Trophoblast cell (in vitro differentiated cells and primary cell): Measurements from ENCODE around the gene CSRP1.

Experiments
- DNase-seq, 2 donors: peaks; one replicate each; pipeline ENCODE4 v3.0.0-alpha.2; 2016
- H2AFZ ChIP-seq: 2 replicates; pipeline ENCODE4 v1.6.1; 2013; ENCODE audit warnings: low read length, moderate library complexity, mild to moderate bottlenecking; ENCODE audit not compliant: insufficient read depth, poor library complexity
- H2AK5ac ChIP-seq: 2 replicates; pipeline ENCODE4 v1.6.1; 2013; ENCODE audit warnings: mild to moderate bottlenecking, low read length
- H2BK120ac ChIP-seq: 2 replicates; pipeline ENCODE4 v1.6.1; 2013; ENCODE audit warnings: low read length, mild to moderate bottlenecking, moderate library complexity; ENCODE audit not compliant: insufficient read depth, poor library complexity
- H2BK12ac ChIP-seq: 2 replicates; pipeline ENCODE4 v1.6.1; 2013; ENCODE audit warnings: mild to moderate bottlenecking, low read length, moderate library complexity
- H2BK5ac ChIP-seq: 2 replicates; pipeline ENCODE4 v1.6.1; 2013; ENCODE audit warnings: low read length, low read depth, moderate library complexity, mild to moderate bottlenecking; ENCODE audit not compliant: poor library complexity
- H3K14ac ChIP-seq: 2 replicates; pipeline ENCODE4 v1.6.1; 2013; ENCODE audit warnings: mild to moderate bottlenecking, low read length
- H3K18ac ChIP-seq: 2 replicates; pipeline ENCODE4 v1.6.1; 2013; ENCODE audit warnings: mild to moderate bottlenecking, low read length
- H3K23ac ChIP-seq: 2 replicates; pipeline ENCODE4 v1.6.1; 2013; ENCODE audit warnings: low read length
- H3K27ac ChIP-seq: 2 replicates; pipeline ENCODE4 v1.5.1; 2013; ENCODE audit warnings: low read depth, mild to moderate bottlenecking, inconsistent platforms, low read length, moderate library complexity
- H3K27me3 ChIP-seq: 2 replicates; pipeline ENCODE4 v1.6.1; 2013; ENCODE audit warnings: inconsistent platforms, mild to moderate bottlenecking, low read length, moderate library complexity; ENCODE audit not compliant: insufficient read depth
- H3K36me3 ChIP-seq, 2 experiments: 1 replicate in 1 of 2; 2 replicates in 1 of 2; pipeline ENCODE4 v1.6.1; 2013; ENCODE audit warnings: low read length in 2 of 2, mild to moderate bottlenecking in 2 of 2, moderate library complexity in 1 of 2; ENCODE audit not compliant: insufficient read depth in 2 of 2, control insufficient read depth in 1 of 2
- H3K4ac ChIP-seq: 2 replicates; pipeline ENCODE4 v1.6.1; 2013; ENCODE audit warnings: low read depth, mild to moderate bottlenecking, low read length, moderate library complexity
- H3K4me1 ChIP-seq, 2 experiments: 1 replicate in 1 of 2; 2 replicates in 1 of 2; pipeline ENCODE4 v1.6.1; 2013; ENCODE audit warnings: low read length in 2 of 2, mild to moderate bottlenecking in 2 of 2, moderate library complexity in 1 of 2; ENCODE audit not compliant: insufficient read depth in 2 of 2, control insufficient read depth in 1 of 2
- H3K4me2 ChIP-seq: 2 replicates; pipeline ENCODE4 v1.6.1; 2013; ENCODE audit warnings: inconsistent platforms, mild to moderate bottlenecking, low read length, moderate library complexity
- H3K4me3 ChIP-seq: 2 replicates; pipeline ENCODE4 v1.5.1; 2013; ENCODE audit warnings: mild to moderate bottlenecking, low read depth, low read length, inconsistent platforms
- H3K79me1 ChIP-seq: one replicate; pipeline ENCODE4 v1.6.1; 2013; ENCODE audit warnings: low read length
- H3K79me2 ChIP-seq: 2 replicates; pipeline ENCODE4 v1.6.1; 2013; ENCODE audit warnings: low read length, mild to moderate bottlenecking; ENCODE audit not compliant: control insufficient read depth, insufficient read depth, poor library complexity
- H3K9ac ChIP-seq: 2 replicates; pipeline ENCODE4 v1.6.1; 2013; ENCODE audit warnings: mild to moderate bottlenecking, low read length
- H3K9me3 ChIP-seq: 2 replicates; pipeline ENCODE4 v1.6.1; 2013; ENCODE audit warnings: low read depth, mild to moderate bottlenecking, control low read depth, inconsistent platforms, low read length; ENCODE audit not compliant: insufficient read depth
- H4K12ac ChIP-seq: 2 replicates; pipeline ENCODE4 v1.6.1; 2013; ENCODE audit warnings: low read depth, mild to moderate bottlenecking, low read length, moderate library complexity
- H4K8ac ChIP-seq: 2 replicates; pipeline ENCODE4 v1.6.1; 2013; ENCODE audit warnings: low read depth, mild to moderate bottlenecking, low read length, moderate library complexity
- H4K91ac ChIP-seq: one replicate; pipeline ENCODE4 v1.6.1; 2013; ENCODE audit warnings: low read depth, mild to moderate bottlenecking, low read length, moderate library complexity
- WGBS: extraction: QIAGEN DNeasy Blood & Tissue Kit; methylation state at CpG from one replicate; pipeline ENCODE4 v1.1.7; 2013; ENCODE audit warnings: missing lambda C conversion rate; ENCODE audit not compliant: insufficient read length, insufficient coverage; ENCODE audit errors: extremely low coverage; 5-methylcytosine and 5-hydroxymethylcytosine counted together

Gene CSRP1

DNA sequence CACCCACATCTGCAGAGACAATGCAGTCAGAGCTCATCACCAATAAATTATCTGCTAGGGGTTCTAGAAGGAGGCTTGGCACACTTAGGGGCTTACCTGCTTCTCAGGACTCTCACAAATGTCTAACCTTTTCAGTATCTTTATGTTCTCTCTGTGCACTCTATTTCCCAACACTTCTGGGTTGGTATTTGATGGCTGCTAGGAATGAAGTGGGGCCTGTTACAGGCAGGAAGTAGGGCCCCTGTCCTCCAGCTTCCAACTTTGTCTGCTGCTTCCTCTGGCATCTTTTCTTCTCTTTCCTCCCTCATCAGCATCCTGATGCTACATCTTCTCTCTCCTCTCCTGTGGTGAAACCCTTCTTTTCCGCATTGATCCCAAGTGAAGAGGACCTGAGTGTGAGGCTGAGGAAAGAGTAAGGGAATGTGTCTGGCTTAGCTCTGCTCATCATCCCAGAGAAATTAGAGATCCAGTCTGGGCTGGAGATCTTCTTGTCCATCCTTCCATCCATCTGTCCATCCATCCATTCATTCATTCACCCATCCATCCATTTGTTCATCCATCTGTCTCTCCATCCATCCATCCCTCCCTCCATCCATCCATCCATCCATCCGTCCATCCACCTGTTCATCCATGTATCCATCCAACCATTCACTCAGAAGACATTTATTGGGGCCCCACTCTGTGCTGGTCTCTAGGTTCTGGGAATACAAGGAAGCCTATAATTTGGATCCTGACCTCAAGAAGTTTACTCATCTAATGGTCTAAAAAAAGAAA lies 2.9 kb upstream of the CSRP1 start:
- Histone ChIP-seq H3K9me3 (no peaks in the 10 kb centered on the region), H3K4me1 (peaks cover 57 to 67% of the 10 kb centered on the region in 2 experiments), H3K23ac (no peak overlapping the region), H3K18ac (no peak overlapping the region), H3K79me1 (peaks cover 67% of the 10 kb centered on the region), H2AFZ (no peak overlapping the region), H2BK12ac (peak overlapping the region; percentile 29), H4K91ac (no peak overlapping the region), H2AK5ac (no peak overlapping the region), H3K4ac (no peak overlapping the region), H2BK120ac (peak overlapping the region; percentile 12), H3K4me3 (no peak overlapping the region), H3K4me2 (no peak overlapping the region), H3K9ac (no peak overlapping the region), H3K27me3 (no peaks in the 10 kb centered on the region), H3K79me2 (peaks cover 30% of the 10 kb centered on the region), H2BK5ac (peak overlapping the region; percentile 8), H3K27ac (no peak overlapping the region), H4K12ac (no peak overlapping the region), H3K14ac (no peak overlapping the region), H4K8ac (no peak overlapping the region), H3K36me3 (peaks cover 0 to 2% of the 10 kb centered on the region in 2 experiments)
- no CpG with 5 or more reads among the region's 2 CpGs for WGBS
- peak; percentile 46 to 82 for DNase-seq

DNA sequence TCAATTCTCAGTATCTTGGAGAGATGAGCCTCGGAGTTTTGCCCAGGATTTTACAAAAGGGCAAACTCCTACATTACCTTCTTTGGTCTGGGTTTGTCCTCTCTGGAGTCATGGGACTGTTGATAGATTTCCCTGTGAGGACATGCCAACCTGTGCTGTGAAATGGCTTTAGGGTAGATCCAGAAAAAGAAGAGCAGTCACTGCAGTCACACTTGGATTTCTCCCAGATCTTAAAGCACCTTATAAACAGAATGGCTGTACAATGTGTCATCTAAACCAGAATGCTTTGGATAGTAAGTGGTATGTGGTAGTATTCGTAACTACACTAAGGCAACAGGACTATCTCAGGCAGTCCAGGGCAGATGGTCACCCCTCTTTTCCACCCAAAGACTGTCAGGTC lies 1.9 kb upstream of the CSRP1 start:
- Histone ChIP-seq H3K4ac (no peak overlapping the region), H2AK5ac (no peak overlapping the region), H3K18ac (no peak overlapping the region), H4K12ac (no peak overlapping the region), H2BK5ac (no peak overlapping the region), H3K14ac (peak overlapping the region; percentile 12), H3K4me3 (no peak overlapping the region), H3K27me3 (no peaks in the 10 kb centered on the region), H3K4me2 (no peak overlapping the region), H3K9me3 (no peaks in the 10 kb centered on the region), H3K23ac (no peak overlapping the region), H3K36me3 (peaks cover 0 to 2% of the 10 kb centered on the region in 2 experiments), H3K79me1 (peaks cover 65% of the 10 kb centered on the region), H2AFZ (no peak overlapping the region), H3K27ac (no peak overlapping the region), H2BK120ac (peak overlapping the region; percentile 56), H3K9ac (no peak overlapping the region), H2BK12ac (peak overlapping the region; percentile 71), H4K8ac (no peak overlapping the region), H3K4me1 (peaks cover 51 to 59% of the 10 kb centered on the region in 2 experiments), H4K91ac (peak overlapping the region; percentile 69), H3K79me2 (peaks cover 29% of the 10 kb centered on the region)
- WGBS = no CpG with 5 or more reads among the region's 2 CpGs
- DNase-seq = peak in 1 of 2 donors; percentile 59

DNA sequence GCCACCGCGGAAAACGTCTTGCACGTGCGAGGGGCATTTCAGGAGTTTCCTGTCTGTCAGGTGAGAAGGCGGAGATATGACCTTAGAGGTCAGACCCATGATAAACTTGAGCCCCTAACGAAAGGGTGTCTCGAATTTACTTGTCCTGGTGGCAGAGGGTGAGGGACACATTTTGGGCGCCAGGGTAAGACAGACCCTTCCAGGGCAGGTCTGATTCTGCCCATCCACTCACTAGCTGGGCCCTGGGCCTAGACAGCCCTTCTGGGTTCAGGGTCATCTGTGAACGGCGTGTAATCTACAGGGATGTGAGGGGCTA lies 395 bp upstream of the CSRP1 start:
- Histone ChIP-seq H2AFZ (peak overlapping the region; percentile 20), H4K8ac (peak overlapping the region; percentile 93), H3K27ac (peak overlapping the region; percentile 84), H3K9me3 (no peaks in the 10 kb centered on the region), H3K4me1 (peaks cover 46 to 53% of the 10 kb centered on the region in 2 experiments), H3K4me2 (peak overlapping the region; percentile 85), H2AK5ac (peak overlapping the region; percentile 96), H3K27me3 (no peaks in the 10 kb centered on the region), H3K9ac (no peak overlapping the region), H3K4ac (peak overlapping the region; percentile 93), H3K14ac (peak overlapping the region; percentile 98), H3K23ac (no peak overlapping the region), H3K36me3 (peaks cover 0 to 4% of the 10 kb centered on the region in 2 experiments), H4K91ac (peak overlapping the region; percentile 94), H3K79me2 (peaks cover 32% of the 10 kb centered on the region), H2BK5ac (peak overlapping the region; percentile 97), H3K79me1 (peaks cover 62% of the 10 kb centered on the region), H4K12ac (peak overlapping the region; percentile 82), H2BK12ac (peak overlapping the region; percentile 92), H3K18ac (peak overlapping the region; percentile 99), H3K4me3 (peak overlapping the region; percentile 80), H2BK120ac (peak overlapping the region; percentile 95)
- WGBS = no CpG with 5 or more reads among the region's 11 CpGs
- no peak for DNase-seq

DNA sequence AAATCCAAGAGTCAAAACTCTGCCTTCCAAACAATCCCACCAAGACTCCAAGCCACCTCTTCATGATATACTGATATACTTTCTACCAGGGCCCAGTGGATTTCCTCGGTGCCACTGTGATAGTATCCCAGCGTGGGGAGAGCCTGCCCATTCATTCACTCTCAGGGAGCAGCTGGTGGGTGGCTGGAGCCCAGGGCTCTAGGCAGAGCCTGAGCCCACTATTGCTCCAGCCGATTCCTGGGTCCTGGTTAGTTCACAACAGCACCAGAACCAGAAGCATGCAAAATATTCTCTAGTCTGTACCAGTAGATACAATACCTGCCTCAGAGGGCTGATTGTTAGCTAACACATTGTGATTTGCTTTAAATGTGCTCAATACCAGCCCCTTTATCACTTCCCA lies 831 bp downstream of the CSRP1 start:
- Histone ChIP-seq H4K12ac (no peak overlapping the region), H3K36me3 (peaks cover 0 to 7% of the 10 kb centered on the region in 2 experiments), H4K8ac (peak overlapping the region; percentile 93), H3K4ac (peak overlapping the region; percentile 93), H2BK120ac (peak overlapping the region; percentile 95), H2BK12ac (peak overlapping the region; percentile 92), H3K9me3 (no peaks in the 10 kb centered on the region), H3K27ac (peak overlapping the region; percentile 84), H3K23ac (no peak overlapping the region), H2AFZ (no peak overlapping the region), H3K4me1 (peaks cover 52 to 57% of the 10 kb centered on the region in 2 experiments), H3K27me3 (no peaks in the 10 kb centered on the region), H2AK5ac (peak overlapping the region; percentile 57), H3K4me2 (peak overlapping the region; percentile 85), H3K79me2 (peaks cover 36% of the 10 kb centered on the region), H3K79me1 (peaks cover 60% of the 10 kb centered on the region), H2BK5ac (peak overlapping the region; percentile 97), H3K14ac (peak overlapping the region; percentile 98), H3K18ac (no peak overlapping the region), H4K91ac (peak overlapping the region; percentile 94), H3K9ac (peak overlapping the region; percentile 95), H3K4me3 (peak overlapping the region; percentile 80)
- DNase-seq = no peak
- no CpG with 5 or more reads among the region's 3 CpGs for WGBS
